OCI-LY7 (cell line): ENCODE measurements around the gene GPBAR1. TPM values are rescaled to one million over a fixed set of nuclear protein-coding genes. Genes with fewer than 3 reads are reported as not detected.

ENCODE experiments used
- BruUV-seq: library from RNA; stranded (reverse); fragments of 400-500 nt; replicated peaks from 2 replicates; lab custom pipeline; 2021; lab: Mats Ljungman, UMichigan
- CTCF ChIA-PET: fragments of 300-600 bp; sonication (Branson Sonifier 250); formaldehyde crosslinking; loops from one replicate; lab custom pipeline; 2022; ENCODE audit warnings: antibody characterized with exemption; ENCODE audit not compliant: unreplicated experiment; lab: Charles Lee
- POLR2A ChIA-PET: fragments of 300-600 bp; sonication (Branson Sonifier 250); formaldehyde crosslinking; loops from one replicate; lab custom pipeline; 2022; ENCODE audit warnings: antibody characterized with exemption; lab: Charles Lee
- DNase-seq: peaks from one replicate; pipeline ENCODE4 v3.0.0-alpha.2; 2015; ENCODE audit warnings: low spot score
- H2AFZ ChIP-seq: fragments of 200-600 bp; sonication (generic), shearing (Covaris generic); 2 replicates; pipeline ENCODE4 v1.6.1; 2014; ENCODE audit warnings: mild to moderate bottlenecking, antibody characterized with exemption, low read length, moderate library complexity
- H3K27ac ChIP-seq: fragments of 200-600 bp; sonication (generic); 2 replicates; pipeline ENCODE4 v1.5.1; 2014; ENCODE audit warnings: mixed run types, low read depth, mild to moderate bottlenecking, moderate library complexity, low read length, inconsistent platforms; ENCODE audit not compliant: poor library complexity, severe bottlenecking
- H3K36me3 ChIP-seq: fragments of 200-600 bp; sonication (generic); 2 replicates; pipeline ENCODE4 v1.6.1; 2014; ENCODE audit warnings: mild to moderate bottlenecking, antibody characterized with exemption, low read length, moderate library complexity, mixed read lengths; ENCODE audit not compliant: insufficient read depth
- H3K4me1 ChIP-seq: fragments of 200-600 bp; sonication (generic); 2 replicates; pipeline ENCODE4 v1.5.1; 2014; ENCODE audit warnings: mild to moderate bottlenecking, low read length; ENCODE audit not compliant: insufficient read depth, poor library complexity, severe bottlenecking
- H3K4me2 ChIP-seq: fragments of 200-600 bp; sonication (generic); 2 replicates; pipeline ENCODE4 v1.6.1; 2014; ENCODE audit warnings: mild to moderate bottlenecking, low read length
- H3K4me3 ChIP-seq: fragments of 200-600 bp; sonication (generic); 2 replicates; pipeline ENCODE4 v1.5.1; 2014; ENCODE audit warnings: mild to moderate bottlenecking, low read depth, low read length; ENCODE audit not compliant: poor library complexity, severe bottlenecking
- H3K79me2 ChIP-seq: fragments of 200-600 bp; sonication (generic); 2 replicates; pipeline ENCODE4 v1.6.1; 2016; ENCODE audit warnings: low read depth, mild to moderate bottlenecking, low read length, moderate library complexity, mixed read lengths; ENCODE audit not compliant: insufficient read depth
- H3K9me2 ChIP-seq: fragments of 200-600 bp; sonication (generic); 2 replicates; pipeline ENCODE4 v1.6.1; 2016; ENCODE audit warnings: mild to moderate bottlenecking, low read length, mixed read lengths; ENCODE audit not compliant: insufficient read depth
- H3K9me3 ChIP-seq: fragments of 200-600 bp; sonication (generic); 2 replicates; pipeline ENCODE4 v1.6.1; 2014; ENCODE audit warnings: mild to moderate bottlenecking, mixed run types, low read length, mixed read lengths
- H4K20me1 ChIP-seq: fragments of 200-600 bp; sonication (generic); 2 replicates; pipeline ENCODE4 v1.6.1; 2014; ENCODE audit warnings: mild to moderate bottlenecking, antibody characterized with exemption, low read length, moderate library complexity, mixed read lengths; ENCODE audit not compliant: insufficient read depth
- EZH2phosphoT487 ChIP-seq: fragments of 200-600 bp; sonication (generic); IDR thresholded peaks from 2 replicates; pipeline ENCODE4 v1.6.1; 2018; ENCODE audit warnings: low read depth, borderline replicate concordance, mild to moderate bottlenecking, mixed run types, antibody characterized with exemption, low read length, moderate library complexity, mixed read lengths
- intact Hi-C: fragments of 100-400 bp; cut with micrococcal nuclease; formaldehyde crosslinking; loops from one replicate; pipeline ENCODE4 v1.10.0; 2022; ENCODE audit not compliant: unreplicated experiment
- total RNA-seq, 2 experiments: library from RNA; depleted of rRNA in 1 of 2; stranded (reverse); fragments of >200 nt in 1 of 2; shearing (Covaris generic) in 1 of 2; gene quantifications; 2 replicates each; pipeline ENCODE4 v1.2.3, GENCODE V29; 2014 to 2022
- TF ChIP-seq, protein P1 (sequence below): fragments of 200-600 bp; sonication (generic); conservative IDR thresholded peaks from 2 replicates; pipeline ENCODE4 v1.5.1; 2014; ENCODE audit warnings: mild to moderate bottlenecking, antibody characterized with exemption, low read length, moderate library complexity, mixed read lengths

Gene GPBAR1
- total RNA-seq, 2 experiments from 2014 or later = 0.22 to 0.40 TPM

GRCh38 chr2:218261423-218262236 is 815 bp downstream of the GPBAR1 start:
- Histone ChIP-seq H3K36me3 (peaks cover 25% of the 10 kb centered on the region), H3K79me2 (no peaks in the 10 kb centered on the region), H2AFZ (no peak overlapping the region), H3K4me3 (no peak overlapping the region), H3K4me1 (peaks cover 46% of the 10 kb centered on the region), H3K4me2 (peak overlapping the region; percentile 31), H3K27ac (no peak overlapping the region), H3K9me3 (no peaks in the 10 kb centered on the region), H4K20me1 (no peaks in the 10 kb centered on the region), H3K9me2 (no peaks in the 10 kb centered on the region)
- intact Hi-C loops = no loop called here
- TF ChIP-seq, protein P1, sequence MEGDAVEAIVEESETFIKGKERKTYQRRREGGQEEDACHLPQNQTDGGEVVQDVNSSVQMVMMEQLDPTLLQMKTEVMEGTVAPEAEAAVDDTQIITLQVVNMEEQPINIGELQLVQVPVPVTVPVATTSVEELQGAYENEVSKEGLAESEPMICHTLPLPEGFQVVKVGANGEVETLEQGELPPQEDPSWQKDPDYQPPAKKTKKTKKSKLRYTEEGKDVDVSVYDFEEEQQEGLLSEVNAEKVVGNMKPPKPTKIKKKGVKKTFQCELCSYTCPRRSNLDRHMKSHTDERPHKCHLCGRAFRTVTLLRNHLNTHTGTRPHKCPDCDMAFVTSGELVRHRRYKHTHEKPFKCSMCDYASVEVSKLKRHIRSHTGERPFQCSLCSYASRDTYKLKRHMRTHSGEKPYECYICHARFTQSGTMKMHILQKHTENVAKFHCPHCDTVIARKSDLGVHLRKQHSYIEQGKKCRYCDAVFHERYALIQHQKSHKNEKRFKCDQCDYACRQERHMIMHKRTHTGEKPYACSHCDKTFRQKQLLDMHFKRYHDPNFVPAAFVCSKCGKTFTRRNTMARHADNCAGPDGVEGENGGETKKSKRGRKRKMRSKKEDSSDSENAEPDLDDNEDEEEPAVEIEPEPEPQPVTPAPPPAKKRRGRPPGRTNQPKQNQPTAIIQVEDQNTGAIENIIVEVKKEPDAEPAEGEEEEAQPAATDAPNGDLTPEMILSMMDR = no peak
- TF ChIP-seq EZH2phosphoT487 = no peak
- no TSS peak for BruUV-seq
- POLR2A ChIA-PET = interaction anchor here (1.4 kb wide), 1 partner anchor 15 kb away, joined by 3 read pairs; no protein-coding TSS in a partner anchor
- CTCF ChIA-PET = no interaction called here
- DNase-seq = peak; percentile 18

GRCh38 chr2:218262237-218262600 is 1.4 kb downstream of the GPBAR1 start:
- DNase-seq = no peak
- H4K20me1 ChIP-seq = no peaks in the 10 kb centered on the region
- no peak overlapping the region for H3K4me2 ChIP-seq
- no peak overlapping the region for H3K27ac ChIP-seq
- H3K4me3 ChIP-seq = no peak overlapping the region
- H3K9me2 ChIP-seq = no peaks in the 10 kb centered on the region
- H2AFZ ChIP-seq = no peak overlapping the region
- peaks cover 44% of the 10 kb centered on the region for H3K4me1 ChIP-seq
- TF ChIP-seq EZH2phosphoT487 = no peak
- TF ChIP-seq, protein P1 = no peak
- H3K79me2 ChIP-seq = no peaks in the 10 kb centered on the region
- no peaks in the 10 kb centered on the region for H3K9me3 ChIP-seq
- CTCF ChIA-PET = interaction anchor here (0.5 kb wide), 1 partner anchor 55 kb away, joined by 3 read pairs; no protein-coding TSS in a partner anchor
- H3K36me3 ChIP-seq = peaks cover 26% of the 10 kb centered on the region
- POLR2A ChIA-PET = no interaction called here
- intact Hi-C loops = no loop called here
- BruUV-seq = no TSS peak
